ENCODE measurements around the gene GRIP2.

GRIP2 gene

GRCh38 chr3:14474363-14475081 lies 65.6 kb downstream of the GRIP2 start:
- Histone ChIP-seq H3K4me3 (ENCODE audit: extremely low read depth, insufficient read depth, low read length, poor library complexity, severe bottlenecking) (no peak overlapping the region), H3K36me3 (ENCODE audit: control insufficient read depth, insufficient read depth, low read length) (peaks cover 79% of the 10 kb centered on the region), H3K9me3 (ENCODE audit: control insufficient read depth, low read length) (no peaks in the 10 kb centered on the region), H3K4me1 (ENCODE audit: control insufficient read depth, insufficient read depth, low read length, poor library complexity, severe bottlenecking) (peaks cover 47% of the 10 kb centered on the region), H3K27ac (ENCODE audit: low read depth, low read length, severe bottlenecking) (no peak overlapping the region)
- 95% methylated on average over 10 to 11 of the region's 13 CpGs for WGBS, 2 experiments (ENCODE audit: insufficient coverage in 2 of 2)

- Histone ChIP-seq H3K27ac (ENCODE audit: low read depth, low read length, severe bottlenecking) (peak overlapping the region; percentile 81), H3K9me3 (ENCODE audit: control insufficient read depth, low read length) (no peaks in the 10 kb centered on the region), H3K36me3 (ENCODE audit: control insufficient read depth, insufficient read depth, low read length) (peaks cover 78% of the 10 kb centered on the region), H3K4me3 (ENCODE audit: extremely low read depth, insufficient read depth, low read length, poor library complexity, severe bottlenecking) (no peak overlapping the region), H3K4me1 (ENCODE audit: control insufficient read depth, insufficient read depth, low read length, poor library complexity, severe bottlenecking) (peaks cover 43% of the 10 kb centered on the region)
- 95 to 96% methylated on average over 4 to 6 of the region's 7 CpGs for WGBS, 2 experiments (ENCODE audit: insufficient coverage in 2 of 2)
These were observed 66.7 kb downstream of the GRIP2 start for GRCh38 chr3:14473411-14473891.

DNA sequence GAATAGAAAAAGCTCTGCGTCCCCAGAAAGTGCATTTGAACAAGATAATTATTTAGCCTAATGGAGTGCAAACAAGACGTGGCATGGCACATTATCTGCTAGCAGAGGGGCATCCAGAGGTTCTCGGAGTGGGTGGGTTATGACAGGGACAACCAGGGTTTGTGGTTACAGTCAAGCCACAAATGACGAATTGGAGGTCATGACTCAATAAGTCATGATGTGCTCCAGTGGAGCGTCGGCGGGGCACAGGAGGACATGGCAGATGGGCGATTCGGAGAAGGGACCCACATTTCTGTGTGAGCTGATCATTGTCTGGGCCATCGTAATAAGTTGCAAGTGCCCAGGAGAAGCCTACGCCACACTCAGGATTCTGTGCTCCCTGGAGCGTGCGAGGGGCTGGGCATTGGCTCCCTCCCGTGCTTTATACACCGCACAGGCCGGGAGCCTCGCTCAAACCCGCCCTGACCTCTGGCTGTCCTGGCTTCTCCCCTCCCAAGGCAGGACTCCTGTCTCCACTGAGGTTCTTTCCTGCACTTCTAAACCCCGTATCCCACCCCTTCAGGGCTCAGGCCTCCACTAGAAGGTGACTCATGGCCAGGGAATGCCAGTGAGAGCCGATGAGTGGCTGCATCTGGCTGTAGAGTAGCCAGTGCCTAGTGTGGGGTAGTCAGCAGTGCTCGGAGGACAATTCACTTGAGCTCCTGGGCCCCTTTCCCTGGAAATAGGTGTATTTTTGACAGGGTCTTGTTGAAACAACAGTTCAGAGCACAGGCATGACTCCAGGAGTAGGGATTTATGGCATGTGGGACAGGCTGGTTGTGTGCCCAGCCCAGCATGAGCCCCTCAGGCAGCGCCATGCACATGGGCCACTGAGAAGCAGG lies 67.4 kb downstream of the GRIP2 start:
- Histone ChIP-seq H3K9me3 (ENCODE audit: control insufficient read depth, low read length) (no peaks in the 10 kb centered on the region), H3K36me3 (ENCODE audit: control insufficient read depth, insufficient read depth, low read length) (peaks cover 77% of the 10 kb centered on the region), H3K4me1 (ENCODE audit: control insufficient read depth, insufficient read depth, low read length, poor library complexity, severe bottlenecking) (peaks cover 43% of the 10 kb centered on the region), H3K4me3 (ENCODE audit: extremely low read depth, insufficient read depth, low read length, poor library complexity, severe bottlenecking) (no peak overlapping the region), H3K27ac (ENCODE audit: low read depth, low read length, severe bottlenecking) (peak overlapping the region; percentile 81)
- 84 to 85% methylated on average over 20 of the region's 22 CpGs for WGBS, 2 experiments (ENCODE audit: insufficient coverage in 2 of 2)

DNA sequence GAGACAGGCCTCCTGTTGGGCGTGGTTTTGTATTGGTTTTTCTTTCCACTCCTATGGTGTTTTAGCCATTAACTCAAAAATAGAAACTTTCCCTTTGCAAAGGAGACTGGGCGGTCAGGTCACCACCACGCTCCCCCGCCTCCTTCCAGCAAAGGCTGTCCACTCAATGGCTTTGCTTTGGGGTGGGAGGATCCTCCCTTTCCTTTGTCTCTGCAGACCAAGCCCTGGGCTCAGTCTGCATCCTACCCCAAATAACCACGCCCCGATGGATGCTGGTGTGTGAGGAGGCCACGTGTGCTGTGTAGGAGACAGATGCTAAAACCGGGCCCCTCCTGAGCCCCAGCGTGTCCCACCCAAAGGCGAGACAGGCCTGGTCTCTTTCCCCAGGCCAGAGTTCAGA lies 68.5 kb downstream of the GRIP2 start:
- Histone ChIP-seq H3K9me3 (ENCODE audit: control insufficient read depth, low read length) (no peaks in the 10 kb centered on the region), H3K27ac (ENCODE audit: low read depth, low read length, severe bottlenecking) (peak overlapping the region; percentile 81), H3K36me3 (ENCODE audit: control insufficient read depth, insufficient read depth, low read length) (peaks cover 74% of the 10 kb centered on the region), H3K4me1 (ENCODE audit: control insufficient read depth, insufficient read depth, low read length, poor library complexity, severe bottlenecking) (peaks cover 43% of the 10 kb centered on the region), H3K4me3 (ENCODE audit: extremely low read depth, insufficient read depth, low read length, poor library complexity, severe bottlenecking) (no peak overlapping the region)
- 89 to 94% methylated on average over 4 of the region's 10 CpGs for WGBS, 2 experiments (ENCODE audit: insufficient coverage in 2 of 2)

GRCh38 chr3:14471016-14471415 lies 69.1 kb downstream of the GRIP2 start:
- Histone ChIP-seq H3K4me1 (ENCODE audit: control insufficient read depth, insufficient read depth, low read length, poor library complexity, severe bottlenecking) (peaks cover 43% of the 10 kb centered on the region), H3K36me3 (ENCODE audit: control insufficient read depth, insufficient read depth, low read length) (peaks cover 74% of the 10 kb centered on the region), H3K27ac (ENCODE audit: low read depth, low read length, severe bottlenecking) (no peak overlapping the region), H3K9me3 (ENCODE audit: control insufficient read depth, low read length) (no peaks in the 10 kb centered on the region), H3K4me3 (ENCODE audit: extremely low read depth, insufficient read depth, low read length, poor library complexity, severe bottlenecking) (no peak overlapping the region)
- WGBS, 2 experiments (ENCODE audit: insufficient coverage in 2 of 2): 98 to 100% methylated on average over 3 to 4 of the region's 5 CpGs

DNA sequence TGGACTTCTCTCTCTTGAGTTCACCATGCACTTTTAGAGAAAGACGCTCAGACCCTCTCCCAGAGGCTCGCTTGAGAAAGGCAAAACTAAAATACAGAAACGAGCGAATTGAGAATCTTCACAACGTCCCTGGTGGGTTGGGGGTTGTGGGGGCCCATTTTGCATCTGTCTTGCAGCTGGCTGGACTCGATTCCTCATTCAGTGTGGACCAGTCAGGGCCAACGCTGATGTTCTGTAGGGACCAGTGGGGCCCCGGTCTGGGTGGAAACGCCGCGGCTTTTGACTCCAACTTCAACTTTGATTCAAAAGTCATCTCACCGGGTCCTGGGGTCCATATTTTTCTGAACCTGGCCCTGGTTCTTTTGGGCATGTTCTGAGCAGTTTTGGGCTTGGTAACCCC lies 69.7 kb downstream of the GRIP2 start:
- H3K27ac ChIP-seq (ENCODE audit: low read depth, low read length, severe bottlenecking): no peak overlapping the region
- WGBS, 2 experiments (ENCODE audit: insufficient coverage in 2 of 2): 94 to 97% methylated on average over 12 of the region's 12 CpGs

DNA sequence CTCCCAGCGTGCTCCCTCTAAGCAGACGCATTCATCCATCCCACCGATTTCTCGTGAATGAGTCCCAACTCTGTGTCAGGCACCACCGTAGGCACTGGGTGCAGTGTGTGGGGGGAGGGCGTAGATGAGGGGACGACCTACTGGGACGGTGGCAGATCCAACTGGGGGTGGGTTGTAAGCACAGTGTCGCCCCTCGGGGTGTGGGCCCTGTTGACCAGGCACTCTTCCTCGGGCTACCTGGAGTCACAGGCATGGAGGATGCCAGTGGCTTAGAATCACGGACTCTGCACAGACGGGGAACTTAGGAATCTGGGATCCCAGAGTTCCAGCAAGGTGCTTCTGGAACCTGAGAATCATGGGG lies 71.5 kb downstream of the GRIP2 start:
- 94 to 96% methylated on average over 11 to 13 of the region's 13 CpGs for WGBS, 2 experiments (ENCODE audit: insufficient coverage in 2 of 2)
- no peak overlapping the region for H3K27ac ChIP-seq (ENCODE audit: low read depth, low read length, severe bottlenecking)
- peaks cover 76% of the 10 kb centered on the region for H3K36me3 ChIP-seq (ENCODE audit: control insufficient read depth, insufficient read depth, low read length)
- H3K4me3 ChIP-seq (ENCODE audit: extremely low read depth, insufficient read depth, low read length, poor library complexity, severe bottlenecking): no peak overlapping the region
- peaks cover 32% of the 10 kb centered on the region for H3K4me1 ChIP-seq (ENCODE audit: control insufficient read depth, insufficient read depth, low read length, poor library complexity, severe bottlenecking)
- H3K9me3 ChIP-seq (ENCODE audit: control insufficient read depth, low read length): no peaks in the 10 kb centered on the region

More for the DNA sequence above, 69.7 kb downstream of the GRIP2 start:
- no peak overlapping the region for H3K4me3 ChIP-seq (ENCODE audit: extremely low read depth, insufficient read depth, low read length, poor library complexity, severe bottlenecking)
- no peaks in the 10 kb centered on the region for H3K9me3 ChIP-seq (ENCODE audit: control insufficient read depth, low read length)
- peaks cover 38% of the 10 kb centered on the region for H3K4me1 ChIP-seq (ENCODE audit: control insufficient read depth, insufficient read depth, low read length, poor library complexity, severe bottlenecking)
- H3K36me3 ChIP-seq (ENCODE audit: control insufficient read depth, insufficient read depth, low read length): peaks cover 71% of the 10 kb centered on the region

DNA sequence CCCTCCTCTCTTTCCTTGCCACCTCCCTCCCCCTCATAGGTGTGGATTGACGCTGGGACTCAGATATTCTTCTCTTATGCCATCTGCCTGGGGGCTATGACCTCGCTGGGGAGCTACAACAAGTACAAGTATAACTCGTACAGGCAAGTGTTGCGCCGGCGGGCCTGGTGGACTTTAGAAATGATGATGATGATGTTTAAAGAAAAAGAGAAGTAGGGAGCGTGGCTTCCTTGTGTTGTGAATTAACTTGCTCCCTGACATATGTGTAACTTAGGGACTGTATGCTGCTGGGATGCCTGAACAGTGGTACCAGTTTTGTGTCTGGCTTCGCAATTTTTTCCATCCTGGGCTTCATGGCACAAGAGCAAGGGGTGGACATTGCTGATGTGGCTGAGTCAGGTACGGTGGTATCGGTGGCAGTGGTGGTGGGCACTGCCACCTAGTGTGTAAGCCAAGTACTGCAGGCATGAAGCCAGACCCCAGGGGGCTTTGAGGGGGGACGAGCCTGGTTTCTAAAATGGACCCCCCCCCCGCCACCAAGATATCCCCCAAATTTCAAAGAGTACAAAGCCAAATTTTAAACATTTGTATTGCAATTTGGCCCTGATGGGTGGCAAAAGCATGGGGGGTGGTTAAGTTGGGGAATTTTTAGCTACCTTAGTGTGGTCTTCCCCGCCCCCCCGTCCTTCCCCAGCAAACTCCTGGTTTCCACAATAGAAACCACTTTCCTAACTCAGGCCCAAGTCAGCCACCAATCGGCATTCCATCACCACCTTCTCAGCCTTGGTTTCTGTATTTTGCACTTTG lies 72.1 kb downstream of the GRIP2 start:
- Histone ChIP-seq H3K4me3 (ENCODE audit: extremely low read depth, insufficient read depth, low read length, poor library complexity, severe bottlenecking) (no peak overlapping the region), H3K9me3 (ENCODE audit: control insufficient read depth, low read length) (no peaks in the 10 kb centered on the region), H3K27ac (ENCODE audit: low read depth, low read length, severe bottlenecking) (no peak overlapping the region), H3K4me1 (ENCODE audit: control insufficient read depth, insufficient read depth, low read length, poor library complexity, severe bottlenecking) (peaks cover 33% of the 10 kb centered on the region), H3K36me3 (ENCODE audit: control insufficient read depth, insufficient read depth, low read length) (peaks cover 81% of the 10 kb centered on the region)
- 87 to 89% methylated on average over 7 to 9 of the region's 15 CpGs for WGBS, 2 experiments (ENCODE audit: insufficient coverage in 2 of 2)

DNA sequence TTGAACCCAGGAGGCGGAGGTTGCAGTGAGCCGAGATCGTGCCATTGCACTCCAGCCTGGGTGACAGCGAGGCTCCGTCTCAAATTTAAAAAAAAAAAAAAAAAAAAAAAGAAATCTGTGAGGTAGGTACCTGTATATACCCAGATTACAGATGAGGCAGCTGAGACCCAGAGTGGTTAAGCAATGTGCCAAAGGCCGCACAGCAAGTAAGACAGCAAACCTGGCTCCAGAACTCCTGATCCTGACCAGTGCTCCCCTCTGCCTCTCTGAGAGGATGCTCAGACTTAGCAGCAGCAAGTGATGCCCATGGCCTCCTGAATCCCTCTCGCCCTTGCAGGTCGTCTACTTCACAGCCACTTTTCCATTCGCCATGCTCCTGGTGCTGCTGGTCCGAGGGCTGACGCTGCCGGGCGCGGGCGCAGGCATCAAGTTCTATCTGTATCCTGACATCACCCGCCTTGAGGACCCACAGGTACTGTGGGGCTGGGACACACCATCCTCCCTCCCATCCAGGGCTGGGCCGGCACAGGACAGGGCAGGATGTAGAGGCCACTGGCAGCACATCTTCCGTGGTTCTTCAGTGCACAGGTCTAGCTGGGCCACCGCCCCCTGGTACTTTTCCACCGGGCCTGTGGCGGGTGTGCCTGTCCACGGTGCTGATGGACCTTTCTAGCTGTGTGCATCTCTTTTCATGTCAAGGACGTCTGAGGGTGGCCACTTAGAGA lies 73.8 kb downstream of the GRIP2 start:
- Histone ChIP-seq H3K4me3 (ENCODE audit: extremely low read depth, insufficient read depth, low read length, poor library complexity, severe bottlenecking) (no peak overlapping the region), H3K4me1 (ENCODE audit: control insufficient read depth, insufficient read depth, low read length, poor library complexity, severe bottlenecking) (peaks cover 32% of the 10 kb centered on the region), H3K36me3 (ENCODE audit: control insufficient read depth, insufficient read depth, low read length) (peaks cover 86% of the 10 kb centered on the region), H3K9me3 (ENCODE audit: control insufficient read depth, low read length) (no peaks in the 10 kb centered on the region), H3K27ac (ENCODE audit: low read depth, low read length, severe bottlenecking) (no peak overlapping the region)
- WGBS, 2 experiments (ENCODE audit: insufficient coverage in 2 of 2): 92 to 95% methylated on average over 17 to 20 of the region's 23 CpGs

DNA sequence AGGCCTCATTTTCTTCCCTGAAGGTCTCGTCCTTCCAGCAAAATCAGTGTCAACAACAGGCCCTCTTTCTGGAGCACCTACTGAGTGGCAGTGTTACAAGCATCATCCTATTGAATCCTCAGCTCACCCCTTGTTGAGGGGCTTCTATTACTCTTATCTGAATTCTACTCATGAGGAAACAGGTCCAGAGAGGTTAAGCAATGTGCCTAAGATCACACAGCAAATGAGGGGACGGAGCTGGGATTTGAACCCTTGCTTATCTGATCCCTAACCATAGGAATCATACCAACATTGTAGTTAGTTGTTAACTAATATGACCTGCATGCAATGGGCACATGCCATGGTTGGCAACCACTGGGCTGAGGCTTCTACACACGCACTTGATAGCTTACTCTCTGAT lies 74.7 kb downstream of the GRIP2 start:
- H3K9me3 ChIP-seq (ENCODE audit: control insufficient read depth, low read length): no peaks in the 10 kb centered on the region
- H3K4me3 ChIP-seq (ENCODE audit: extremely low read depth, insufficient read depth, low read length, poor library complexity, severe bottlenecking): no peak overlapping the region
- peaks cover 88% of the 10 kb centered on the region for H3K36me3 ChIP-seq (ENCODE audit: control insufficient read depth, insufficient read depth, low read length)
- 96 to 100% methylated on average over 1 to 2 of the region's 3 CpGs for WGBS, 2 experiments (ENCODE audit: insufficient coverage in 2 of 2)
- H3K4me1 ChIP-seq (ENCODE audit: control insufficient read depth, insufficient read depth, low read length, poor library complexity, severe bottlenecking): peaks cover 33% of the 10 kb centered on the region
- no peak overlapping the region for H3K27ac ChIP-seq (ENCODE audit: low read depth, low read length, severe bottlenecking)

Data from mesodermal cell (in vitro differentiated cells).